IMR-90 (cell line): ENCODE data around the gene FMNL3. TPM values are rescaled to one million over a fixed set of nuclear protein-coding genes. Genes with fewer than 3 reads are reported as not detected.

ENCODE experiments used
- ATAC-seq: fragments of 200-7000 bp; cut with Tn5 transposase; 2 replicates; pipeline ENCODE4 v1.9.1; 2020; ENCODE audit warnings: low read depth, mild to moderate bottlenecking, moderate library complexity
- BruUV-seq: library from RNA; stranded (reverse); fragments of 400-500 nt; replicated peaks from 2 replicates; lab custom pipeline; 2021; lab: Mats Ljungman, UMichigan
- CTCF ChIA-PET: fragments of 300-600 bp; formaldehyde crosslinking; extraction: SDS; loops from one replicate; lab custom pipeline; 2021; ENCODE audit warnings: antibody characterized with exemption; lab: Yijun Ruan, JAX
- POLR2A ChIA-PET: fragments of 300-600 bp; sonication (Branson Sonifier 250); formaldehyde crosslinking; loops from one replicate; lab custom pipeline; 2022; ENCODE audit warnings: antibody characterized with exemption; ENCODE audit not compliant: unreplicated experiment; lab: Charles Lee
- DNase-seq: peaks from one replicate; pipeline ENCODE4 v3.0.0; 2013
- H2AFZ ChIP-seq: replicated peaks from 2 replicates; pipeline ENCODE3; 2013; ENCODE audit warnings: low read length, mild to moderate bottlenecking; ENCODE audit not compliant: poor library complexity
- H2AK5ac ChIP-seq: 2 replicates; pipeline ENCODE4 v1.6.1; 2013; ENCODE audit warnings: low read depth, low read length, inconsistent platforms
- H2AK9ac ChIP-seq: replicated peaks from 2 replicates; pipeline ENCODE3; 2013; ENCODE audit warnings: mild to moderate bottlenecking, low read depth, low read length, moderate library complexity; ENCODE audit not compliant: poor library complexity
- H2BK120ac ChIP-seq: 2 replicates; pipeline ENCODE4 v1.6.1; 2013; ENCODE audit warnings: low read depth, low read length, inconsistent platforms
- H2BK15ac ChIP-seq: 3 replicates; pipeline ENCODE4 v1.6.1; 2013; ENCODE audit warnings: low read depth, low read length, inconsistent platforms
- H2BK20ac ChIP-seq: 2 replicates; pipeline ENCODE4 v1.6.1; 2013; ENCODE audit warnings: low read depth, mild to moderate bottlenecking, inconsistent platforms, low read length, moderate library complexity
- H2BK5ac ChIP-seq: 2 replicates; pipeline ENCODE4 v1.6.1; 2013; ENCODE audit warnings: mild to moderate bottlenecking, low read depth, low read length, inconsistent platforms; ENCODE audit not compliant: poor library complexity, severe bottlenecking
- H3K14ac ChIP-seq: replicated peaks from 2 replicates; pipeline ENCODE4 v1.6.1; 2013; ENCODE audit warnings: low read depth, low read length, inconsistent platforms
- H3K18ac ChIP-seq: 2 replicates; pipeline ENCODE4 v1.6.1; 2013; ENCODE audit warnings: low read depth, low read length, control low read depth
- H3K23ac ChIP-seq: 2 replicates; pipeline ENCODE4 v1.6.1; 2013; ENCODE audit warnings: low read depth, low read length, inconsistent platforms
- H3K27ac ChIP-seq: 2 replicates; pipeline ENCODE4 v1.5.1; 2013; ENCODE audit warnings: mild to moderate bottlenecking, control low read depth, low read length; ENCODE audit not compliant: insufficient read depth
- H3K27me3 ChIP-seq: 2 replicates; pipeline ENCODE4 v1.6.1; 2013; ENCODE audit warnings: low read length; ENCODE audit not compliant: control insufficient read depth, insufficient read depth
- H3K36me3 ChIP-seq: 2 replicates; pipeline ENCODE4 v1.6.1; 2013; ENCODE audit warnings: low read length, mixed read lengths; ENCODE audit not compliant: control insufficient read depth, insufficient read depth
- H3K4ac ChIP-seq: 2 replicates; pipeline ENCODE4 v1.6.1; 2013; ENCODE audit warnings: low read depth, low read length, inconsistent platforms
- H3K4me1 ChIP-seq: 2 replicates; pipeline ENCODE4 v1.6.1; 2013; ENCODE audit warnings: low read length, mixed read lengths; ENCODE audit not compliant: control insufficient read depth, insufficient read depth
- H3K4me2 ChIP-seq: 2 replicates; pipeline ENCODE4 v1.6.1; 2013; ENCODE audit warnings: low read depth, mild to moderate bottlenecking, control low read depth, low read length, moderate library complexity
- H3K4me3 ChIP-seq: 2 replicates; pipeline ENCODE4 v1.5.1; 2013; ENCODE audit warnings: low read depth, mild to moderate bottlenecking, control low read depth, low read length, moderate library complexity; ENCODE audit not compliant: insufficient read depth
- H3K56ac ChIP-seq: 2 replicates; pipeline ENCODE4 v1.6.1; 2013; ENCODE audit warnings: low read length, inconsistent platforms; ENCODE audit not compliant: insufficient read depth; ENCODE audit errors: extremely low read depth
- H3K79me1 ChIP-seq, 2 experiments: 2 replicates each; pipeline ENCODE4 v1.6.1; 2013; ENCODE audit warnings: low read length in 2 of 2, inconsistent platforms in 1 of 2, low read depth in 1 of 2
- H3K9ac ChIP-seq: 2 replicates; pipeline ENCODE4 v1.6.1; 2013; ENCODE audit warnings: low read depth, low read length, control low read depth
- H3K9me1 ChIP-seq: 2 replicates; pipeline ENCODE4 v1.6.1; 2013; ENCODE audit warnings: low read length, inconsistent platforms; ENCODE audit not compliant: insufficient read depth
- H3K9me3 ChIP-seq: 2 replicates; pipeline ENCODE4 v1.6.1; 2013; ENCODE audit warnings: low read length; ENCODE audit not compliant: control insufficient read depth, insufficient read depth
- H4K20me1 ChIP-seq: 2 replicates; pipeline ENCODE4 v1.6.1; 2013; ENCODE audit warnings: low read length, inconsistent platforms; ENCODE audit not compliant: insufficient read depth
- H4K5ac ChIP-seq: 2 replicates; pipeline ENCODE4 v1.6.1; 2013; ENCODE audit warnings: mild to moderate bottlenecking, low read depth, low read length, control low read depth
- H4K8ac ChIP-seq, 2 experiments: 2 replicates each; pipeline ENCODE4 v1.6.1; 2013; ENCODE audit warnings: low read depth in 2 of 2, low read length in 2 of 2, control low read depth in 1 of 2, inconsistent platforms in 1 of 2
- H4K91ac ChIP-seq: 2 replicates; pipeline ENCODE4 v1.6.1; 2013; ENCODE audit warnings: low read depth, low read length, inconsistent platforms; ENCODE audit not compliant: insufficient read depth
- CEBPB ChIP-seq: IDR thresholded peaks from 2 replicates; pipeline ENCODE4 v1.6.1; 2012; ENCODE audit warnings: low read depth, low read length, improper control_type of control experiment
- CTCF ChIP-seq: conservative IDR thresholded peaks from 2 replicates; pipeline ENCODE4 v1.5.1; 2012; ENCODE audit warnings: mild to moderate bottlenecking, low read depth, low read length, improper control_type of control experiment
- FOS ChIP-seq: fragments of 150-350 bp; IDR thresholded peaks from 2 replicates; pipeline ENCODE4 v1.6.1; 2016; ENCODE audit warnings: low read depth, low read length
- MAFK ChIP-seq: IDR thresholded peaks from 2 replicates; pipeline ENCODE4 v1.6.1; 2012; ENCODE audit warnings: low read depth, low read length, improper control_type of control experiment
- MXI1 ChIP-seq: IDR thresholded peaks from 2 replicates; pipeline ENCODE4 v1.6.1; 2012; ENCODE audit warnings: low read depth, mild to moderate bottlenecking, low read length, moderate library complexity, borderline replicate concordance
- NFE2L2 ChIP-seq: fragments of 150-350 bp; IDR thresholded peaks from 2 replicates; pipeline ENCODE4 v1.6.1; 2016; ENCODE audit warnings: low read depth, mild to moderate bottlenecking, low read length
- RAD21 ChIP-seq: IDR thresholded peaks from 2 replicates; pipeline ENCODE4 v1.6.1; 2012; ENCODE audit warnings: low read length, improper control_type of control experiment
- RFX5 ChIP-seq: IDR thresholded peaks from 2 replicates; pipeline ENCODE4 v1.8.0; 2012; ENCODE audit warnings: low read depth, mild to moderate bottlenecking, low read length, moderate library complexity
- SMC3 ChIP-seq: fragments of 150-350 bp; IDR thresholded peaks from 2 replicates; pipeline ENCODE4 v1.6.1; 2016; ENCODE audit warnings: low read depth, mild to moderate bottlenecking, antibody characterized with exemption, low read length, moderate library complexity
- USF2 ChIP-seq: fragments of 150-350 bp; IDR thresholded peaks from 2 replicates; pipeline ENCODE4 v1.6.1; 2017; ENCODE audit warnings: mild to moderate bottlenecking, antibody characterized with exemption, low read length, low read depth
- WGBS, 2 experiments: methylation state at CpG; one replicate each; pipeline versions ENCODE4 v1.1.5 to v1.1.7; 2013; ENCODE audit warnings: missing lambda C conversion rate in 2 of 2; ENCODE audit not compliant: insufficient read length in 1 of 2; ENCODE audit errors: extremely low coverage in 2 of 2; 5-methylcytosine and 5-hydroxymethylcytosine counted together
- dilution Hi-C: fragments of 300-500 bp; cut with HindIII; formaldehyde crosslinking; loops from one replicate; pipeline ENCODE4 v1.14.3; 2018; ENCODE audit warnings: low sequenced_read_pairs; ENCODE audit not compliant: unreplicated experiment
- in situ Hi-C: fragments of 300-500 bp; cut with MboI; formaldehyde crosslinking; loops from 3 replicates; pipeline ENCODE4 v1.14.3; 2019; ENCODE audit warnings: low sequenced_read_pairs, inconsistent platforms, mixed read lengths
- intact Hi-C: fragments of 100-400 bp; cut with micrococcal nuclease; formaldehyde crosslinking; loops from 2 replicates; pipeline ENCODE4 v1.10.0; 2022
- polyA plus RNA-seq, 3 experiments: library from polyadenylated mRNA; depleted of rRNA; stranded (reverse); fragments of >200 nt; gene quantifications; 2 replicates each; pipeline ENCODE4 v1.2.3, GENCODE V29; 2012; ENCODE audit warnings: low replicate concordance in 1 of 3
- total RNA-seq: library from RNA; depleted of rRNA; stranded (reverse); fragments of >200 nt; gene quantifications from 2 replicates; pipeline ENCODE4 v1.2.3, GENCODE V29; 2012

The FMNL3 gene
- total and polyA plus RNA-seq, 2 of the 4 experiments (the other 2 are of a cell fraction) = 16.3 to 36.4 TPM

GRCh38 chr12:49623142-49623904 is 83.9 kb downstream of the FMNL3 start, which contains the start of gene PRPF40B (continued):
- TF ChIP-seq RAD21 = peak; percentile 19
- no peak for TF ChIP-seq MXI1

- Histone ChIP-seq H2BK15ac (no peak overlapping the region), H3K4me1 (peaks cover 11% of the 10 kb centered on the region), H3K9me1 (0 out of 2 replicates have a peak, but pooled peaks cover 3% of the 10 kb centered on the region), H3K79me1 (peaks cover 0 to 13% of the 10 kb centered on the region in 2 experiments; a peak in 2 of 4 replicates), H3K9ac (peak overlapping the region; percentile 74), H4K91ac (peak overlapping the region; percentile 47), H3K18ac (peak overlapping the region; percentile 16; the same call in 1 of the 2 replicates), H3K4me2 (peak overlapping the region; percentile 94), H2AFZ (peak overlapping the region; percentile 93), H3K36me3 (no peaks in the 10 kb centered on the region), H2AK5ac (peak overlapping the region; percentile 35), H3K14ac (peak overlapping the region; percentile 96), H3K4me3 (peak overlapping the region; percentile 60), H3K27ac (peak overlapping the region; percentile 16), H3K23ac (peak overlapping the region; percentile 95), H4K20me1 (no peaks in the 10 kb centered on the region), H3K56ac (peak overlapping the region; percentile 62), H3K4ac (peak overlapping the region; percentile 83), H2BK20ac (no peak overlapping the region), H3K27me3 (peaks cover 3% of the 10 kb centered on the region; the same call in 1 of the 2 replicates), H4K8ac (peak overlapping the region; percentile 76 to 90), H2BK120ac (no peak overlapping the region; the same call in 1 of the 2 replicates), H2AK9ac (peak overlapping the region; percentile 79), H3K9me3 (no peaks in the 10 kb centered on the region), H4K5ac (peak overlapping the region; percentile 50), H2BK5ac (peak overlapping the region; percentile 10)
- 0% methylated on average over 3 of the region's 22 CpGs; no CpG with 5 or more reads in 1 of the 2 experiments for WGBS, 2 experiments
- ChIA-PET CTCF (interaction anchor here (0.5 to 1.0 kb wide), 3 partner anchors 19 to 83 kb away, joined by 3 to 5 read pairs (median 3); no protein-coding TSS in a partner anchor), POLR2A (interaction anchor here (0.5 to 0.6 kb wide), 4 partner anchors 22 to 140 kb away, joined by 3 to 10 read pairs (median 4); no protein-coding TSS in a partner anchor)
- intact Hi-C loops (no loop called here), dilution Hi-C loops (no loop called here), in situ Hi-C loops (no loop called here)
- DNase-seq (peak; percentile 3), ATAC-seq (peak; percentile 9)
- no TSS peak for BruUV-seq
- TF ChIP-seq NFE2L2 = no peak
- TF ChIP-seq MXI1 = no peak; the same call in 1 of the 2 replicates
- TF ChIP-seq FOS = no peak
- TF ChIP-seq RFX5 = no peak
- no peak for TF ChIP-seq CTCF
- no peak for TF ChIP-seq MAFK
- no peak for TF ChIP-seq CEBPB
- TF ChIP-seq SMC3 = no peak
- peak; percentile 63 for TF ChIP-seq USF2
Observed at GRCh38 chr12:49622501-49623141, 84.6 kb downstream of the FMNL3 start.
